HEK293 (cell line): ENCODE data around the gene GJC2.

Experiments
- CTCF ChIA-PET: fragments of 350-600 bp; formaldehyde crosslinking; extraction: SDS; loops from one replicate; lab custom pipeline; 2021; ENCODE audit warnings: antibody characterized with exemption; lab: Yijun Ruan, JAX
- POLR2A ChIA-PET: fragments of 300-600 bp; formaldehyde crosslinking; extraction: SDS; loops from one replicate; lab custom pipeline; 2020; ENCODE audit warnings: antibody characterized with exemption, inconsistent platforms; lab: Yijun Ruan, JAX
- H3K27ac ChIP-seq: fragments of 200-500 bp; sonication (Bioruptor generic); 2 replicates; pipeline ENCODE4 v1.5.1; 2014; ENCODE audit warnings: low read depth, low read length, control low read depth, inconsistent platforms; ENCODE audit errors: extremely low read depth
- H3K36me3 ChIP-seq, 2 experiments: fragments of 200-500 bp in 1 of 2; sonication (Bioruptor generic) in 1 of 2; 1 replicate in 1 of 2; 2 replicates in 1 of 2; pipeline ENCODE4 v1.5.1; 2014 to 2017; ENCODE audit warnings: inconsistent platforms in 2 of 2, low read length in 2 of 2; ENCODE audit not compliant: control insufficient read depth in 2 of 2, insufficient read depth in 1 of 2
- H3K4me1 ChIP-seq: fragments of 200-500 bp; sonication (Bioruptor generic); 2 replicates; pipeline ENCODE4 v1.5.1; 2014; ENCODE audit warnings: mild to moderate bottlenecking, low read length, inconsistent platforms; ENCODE audit not compliant: control insufficient read depth, insufficient read depth
- H3K4me3 ChIP-seq: 2 replicates; pipeline ENCODE4 v1.5.1; 2011; ENCODE audit warnings: low read depth, mild to moderate bottlenecking, control low read depth, low read length, moderate library complexity
- H3K9me3 ChIP-seq: fragments of 200-500 bp; sonication (Bioruptor generic); 2 replicates; pipeline ENCODE4 v1.5.1; 2014; ENCODE audit warnings: low read depth, low read length, inconsistent platforms; ENCODE audit not compliant: control insufficient read depth, insufficient read depth
- EGR2 ChIP-seq: fragments of 450-650 bp; formaldehyde crosslinking; IDR thresholded peaks from 2 replicates; pipeline ENCODE4 v1.5.1; 2016; ENCODE audit warnings: low read depth, missing biosample characterization, missing genetic modification characterization
- KLF1 ChIP-seq: fragments of 450-650 bp; formaldehyde crosslinking; IDR thresholded peaks from 2 replicates; pipeline ENCODE4 v1.5.1; 2016; ENCODE audit warnings: missing biosample characterization, missing genetic modification characterization
- MZF1 ChIP-seq: fragments of 450-650 bp; formaldehyde crosslinking; IDR thresholded peaks from 2 replicates; pipeline ENCODE4 v1.5.1; 2017; ENCODE audit warnings: missing biosample characterization, missing genetic modification characterization, borderline replicate concordance
- OSR2 ChIP-seq: fragments of 450-650 bp; formaldehyde crosslinking; IDR thresholded peaks from 2 replicates; pipeline ENCODE4 v1.5.1; 2016; ENCODE audit warnings: missing biosample characterization, missing genetic modification characterization
- SP7 ChIP-seq: fragments of 450-650 bp; formaldehyde crosslinking; IDR thresholded peaks from 2 replicates; pipeline ENCODE4 v1.5.1; 2016; ENCODE audit warnings: missing biosample characterization, missing genetic modification characterization
- YY1 ChIP-seq: fragments of 450-650 bp; formaldehyde crosslinking; IDR thresholded peaks from 2 replicates; pipeline ENCODE4 v1.5.1; 2018; ENCODE audit warnings: missing biosample characterization, missing genetic modification characterization
- ZBTB17 ChIP-seq: fragments of 450-650 bp; formaldehyde crosslinking; IDR thresholded peaks from 2 replicates; pipeline ENCODE4 v1.5.1; 2016; ENCODE audit warnings: missing biosample characterization, missing genetic modification characterization
- ZBTB48 ChIP-seq: fragments of 450-650 bp; formaldehyde crosslinking; IDR thresholded peaks from 2 replicates; pipeline ENCODE4 v1.5.1; 2016; ENCODE audit warnings: missing biosample characterization, missing genetic modification characterization
- ZFHX2 ChIP-seq: fragments of 450-650 bp; formaldehyde crosslinking; conservative IDR thresholded peaks from 2 replicates; pipeline ENCODE4 v1.5.1; 2016; ENCODE audit warnings: missing biosample characterization, missing genetic modification characterization
- ZNF132 ChIP-seq: fragments of 450-650 bp; formaldehyde crosslinking; IDR thresholded peaks from 2 replicates; pipeline ENCODE4 v1.5.1; 2017; ENCODE audit warnings: missing biosample characterization, missing genetic modification characterization, borderline replicate concordance
- ZNF16 ChIP-seq: fragments of 450-650 bp; formaldehyde crosslinking; IDR thresholded peaks from 2 replicates; pipeline ENCODE4 v1.5.1; 2016; ENCODE audit warnings: low read depth, missing biosample characterization, missing genetic modification characterization
- ZNF23 ChIP-seq: fragments of 450-650 bp; formaldehyde crosslinking; IDR thresholded peaks from 2 replicates; pipeline ENCODE4 v1.5.1; 2016; ENCODE audit warnings: missing biosample characterization, missing genetic modification characterization, borderline replicate concordance
- ZNF354C ChIP-seq: fragments of 450-650 bp; formaldehyde crosslinking; IDR thresholded peaks from 2 replicates; pipeline ENCODE4 v1.5.1; 2016; ENCODE audit warnings: missing biosample characterization, missing genetic modification characterization, low read depth, borderline replicate concordance
- ZNF366 ChIP-seq: fragments of 450-650 bp; formaldehyde crosslinking; conservative IDR thresholded peaks from 2 replicates; pipeline ENCODE4 v1.5.1; 2016; ENCODE audit warnings: missing biosample characterization, missing genetic modification characterization
- ZNF501 ChIP-seq: fragments of 450-650 bp; formaldehyde crosslinking; IDR thresholded peaks from 2 replicates; pipeline ENCODE4 v1.5.1; 2016; ENCODE audit warnings: missing biosample characterization, missing genetic modification characterization
- ZNF600 ChIP-seq: fragments of 450-650 bp; formaldehyde crosslinking; IDR thresholded peaks from 2 replicates; pipeline ENCODE4 v1.5.1; 2016; ENCODE audit warnings: missing biosample characterization, missing genetic modification characterization
- ZNF776 ChIP-seq: fragments of 450-650 bp; formaldehyde crosslinking; IDR thresholded peaks from 2 replicates; pipeline ENCODE4 v1.5.0; 2017; ENCODE audit warnings: missing biosample characterization, missing genetic modification characterization, borderline replicate concordance
- TF ChIP-seq, protein P1 (sequence below): fragments of 450-650 bp; formaldehyde crosslinking; IDR thresholded peaks from 2 replicates; pipeline ENCODE4 v1.5.1; 2016; ENCODE audit warnings: missing biosample characterization, missing genetic modification characterization
- TF ChIP-seq, protein P2 (sequence below): fragments of 450-650 bp; formaldehyde crosslinking; IDR thresholded peaks from 2 replicates; pipeline ENCODE4 v1.5.1; 2017; ENCODE audit warnings: missing biosample characterization, missing genetic modification characterization
- TF ChIP-seq, protein P3 (sequence below): fragments of 450-650 bp; formaldehyde crosslinking; optimal IDR thresholded peaks from 2 replicates; pipeline ENCODE3; 2016; ENCODE audit warnings: missing biosample characterization, mild to moderate bottlenecking, missing genetic modification characterization

GJC2 gene

DNA sequence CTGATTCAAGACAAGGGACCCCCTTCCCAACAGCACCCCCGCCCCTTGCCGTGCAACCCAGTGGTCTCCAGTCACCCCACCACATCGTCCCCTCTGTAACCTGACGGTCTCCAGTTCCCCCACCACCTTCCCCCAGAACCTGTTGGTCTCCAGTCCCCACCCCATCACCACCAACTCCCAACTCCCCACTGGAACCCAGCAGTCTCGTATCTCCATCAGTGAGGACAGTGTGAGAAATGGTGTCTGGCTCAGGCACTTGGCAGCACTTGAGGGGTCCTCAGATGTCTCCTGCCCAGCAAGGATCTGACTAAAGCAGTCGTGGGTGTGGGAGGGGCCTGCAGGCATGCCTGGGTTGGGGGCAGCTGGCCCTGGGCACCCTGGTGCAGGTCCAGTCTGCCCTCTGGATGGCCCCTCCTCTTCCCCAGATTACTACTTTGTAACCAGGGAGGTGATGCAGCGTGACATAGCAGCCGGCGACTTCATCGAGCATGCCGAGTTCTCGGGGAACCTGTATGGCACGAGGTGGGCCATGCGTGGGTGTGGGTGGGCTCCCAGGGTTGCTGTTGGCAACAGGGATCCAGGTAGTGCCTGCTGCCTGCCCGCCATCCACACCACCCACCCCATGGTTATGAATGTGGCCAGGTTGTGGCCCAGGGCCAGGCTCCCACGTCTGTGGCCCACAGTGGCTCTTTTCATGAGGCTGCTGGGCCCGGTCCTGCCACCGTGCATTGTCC, 3.1 kb upstream of the GJC2 start (continued):
- TF ChIP-seq, protein P1, sequence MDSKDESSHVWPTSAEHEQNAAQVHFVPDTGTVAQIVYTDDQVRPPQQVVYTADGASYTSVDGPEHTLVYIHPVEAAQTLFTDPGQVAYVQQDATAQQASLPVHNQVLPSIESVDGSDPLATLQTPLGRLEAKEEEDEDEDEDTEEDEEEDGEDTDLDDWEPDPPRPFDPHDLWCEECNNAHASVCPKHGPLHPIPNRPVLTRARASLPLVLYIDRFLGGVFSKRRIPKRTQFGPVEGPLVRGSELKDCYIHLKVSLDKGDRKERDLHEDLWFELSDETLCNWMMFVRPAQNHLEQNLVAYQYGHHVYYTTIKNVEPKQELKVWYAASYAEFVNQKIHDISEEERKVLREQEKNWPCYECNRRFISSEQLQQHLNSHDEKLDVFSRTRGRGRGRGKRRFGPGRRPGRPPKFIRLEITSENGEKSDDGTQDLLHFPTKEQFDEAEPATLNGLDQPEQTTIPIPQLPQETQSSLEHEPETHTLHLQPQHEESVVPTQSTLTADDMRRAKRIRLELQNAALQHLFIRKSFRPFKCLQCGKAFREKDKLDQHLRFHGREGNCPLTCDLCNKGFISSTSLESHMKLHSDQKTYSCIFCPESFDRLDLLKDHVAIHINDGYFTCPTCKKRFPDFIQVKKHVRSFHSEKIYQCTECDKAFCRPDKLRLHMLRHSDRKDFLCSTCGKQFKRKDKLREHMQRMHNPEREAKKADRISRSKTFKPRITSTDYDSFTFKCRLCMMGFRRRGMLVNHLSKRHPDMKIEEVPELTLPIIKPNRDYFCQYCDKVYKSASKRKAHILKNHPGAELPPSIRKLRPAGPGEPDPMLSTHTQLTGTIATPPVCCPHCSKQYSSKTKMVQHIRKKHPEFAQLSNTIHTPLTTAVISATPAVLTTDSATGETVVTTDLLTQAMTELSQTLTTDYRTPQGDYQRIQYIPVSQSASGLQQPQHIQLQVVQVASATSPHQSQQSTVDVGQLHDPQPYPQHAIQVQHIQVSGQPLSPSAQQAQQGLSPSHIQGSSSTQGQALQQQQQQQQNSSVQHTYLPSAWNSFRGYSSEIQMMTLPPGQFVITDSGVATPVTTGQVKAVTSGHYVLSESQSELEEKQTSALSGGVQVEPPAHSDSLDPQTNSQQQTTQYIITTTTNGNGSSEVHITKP (tag by site-specific recombination) = no peak
- TF ChIP-seq YY1 (tag by site-specific recombination) (no peak), SP7 (tag by site-specific recombination) (no peak), OSR2 (tag by site-specific recombination) (no peak), ZNF501 (tag by site-specific recombination) (no peak), ZNF23 (tag by site-specific recombination) (no peak), ZBTB17 (no peak), ZNF366 (tag by site-specific recombination) (no peak), ZNF16 (tag by site-specific recombination) (no peak), ZBTB48 (tag by site-specific recombination) (no peak), MZF1 (tag by site-specific recombination) (no peak), ZNF354C (no peak)
- TF ChIP-seq, protein P2, sequence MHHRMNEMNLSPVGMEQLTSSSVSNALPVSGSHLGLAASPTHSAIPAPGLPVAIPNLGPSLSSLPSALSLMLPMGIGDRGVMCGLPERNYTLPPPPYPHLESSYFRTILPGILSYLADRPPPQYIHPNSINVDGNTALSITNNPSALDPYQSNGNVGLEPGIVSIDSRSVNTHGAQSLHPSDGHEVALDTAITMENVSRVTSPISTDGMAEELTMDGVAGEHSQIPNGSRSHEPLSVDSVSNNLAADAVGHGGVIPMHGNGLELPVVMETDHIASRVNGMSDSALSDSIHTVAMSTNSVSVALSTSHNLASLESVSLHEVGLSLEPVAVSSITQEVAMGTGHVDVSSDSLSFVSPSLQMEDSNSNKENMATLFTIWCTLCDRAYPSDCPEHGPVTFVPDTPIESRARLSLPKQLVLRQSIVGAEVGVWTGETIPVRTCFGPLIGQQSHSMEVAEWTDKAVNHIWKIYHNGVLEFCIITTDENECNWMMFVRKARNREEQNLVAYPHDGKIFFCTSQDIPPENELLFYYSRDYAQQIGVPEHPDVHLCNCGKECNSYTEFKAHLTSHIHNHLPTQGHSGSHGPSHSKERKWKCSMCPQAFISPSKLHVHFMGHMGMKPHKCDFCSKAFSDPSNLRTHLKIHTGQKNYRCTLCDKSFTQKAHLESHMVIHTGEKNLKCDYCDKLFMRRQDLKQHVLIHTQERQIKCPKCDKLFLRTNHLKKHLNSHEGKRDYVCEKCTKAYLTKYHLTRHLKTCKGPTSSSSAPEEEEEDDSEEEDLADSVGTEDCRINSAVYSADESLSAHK (tag by site-specific recombination) = no peak
- TF ChIP-seq, all 188 proteins: peak for 0

DNA sequence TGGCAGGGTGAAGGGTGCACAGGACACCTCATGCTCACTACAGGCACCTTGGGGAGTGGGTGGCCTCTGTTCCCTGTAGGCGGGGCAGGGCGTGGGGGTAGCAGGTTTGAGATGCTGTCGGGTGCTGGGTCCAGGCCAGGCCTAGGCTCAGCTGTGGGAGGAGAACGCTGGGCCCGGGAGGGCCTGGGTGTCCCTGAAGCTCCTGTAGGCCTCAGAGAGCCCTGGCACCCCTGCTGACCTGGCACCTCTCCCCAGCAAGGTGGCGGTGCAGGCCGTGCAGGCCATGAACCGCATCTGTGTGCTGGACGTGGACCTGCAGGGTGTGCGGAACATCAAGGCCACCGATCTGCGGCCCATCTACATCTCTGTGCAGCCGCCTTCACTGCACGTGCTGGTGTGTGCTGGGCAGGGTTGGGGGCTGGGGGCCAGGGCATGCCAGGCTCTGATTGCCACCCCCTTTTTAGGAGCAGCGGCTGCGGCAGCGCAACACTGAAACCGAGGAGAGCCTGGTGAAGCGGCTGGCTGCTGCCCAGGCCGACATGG, 2.5 kb upstream of the GJC2 start:
- TF ChIP-seq KLF1 (tag by site-specific recombination) = peak; percentile 60
- TF ChIP-seq ZNF600 (tag by site-specific recombination) = peak; percentile 54
- TF ChIP-seq, protein P3, sequence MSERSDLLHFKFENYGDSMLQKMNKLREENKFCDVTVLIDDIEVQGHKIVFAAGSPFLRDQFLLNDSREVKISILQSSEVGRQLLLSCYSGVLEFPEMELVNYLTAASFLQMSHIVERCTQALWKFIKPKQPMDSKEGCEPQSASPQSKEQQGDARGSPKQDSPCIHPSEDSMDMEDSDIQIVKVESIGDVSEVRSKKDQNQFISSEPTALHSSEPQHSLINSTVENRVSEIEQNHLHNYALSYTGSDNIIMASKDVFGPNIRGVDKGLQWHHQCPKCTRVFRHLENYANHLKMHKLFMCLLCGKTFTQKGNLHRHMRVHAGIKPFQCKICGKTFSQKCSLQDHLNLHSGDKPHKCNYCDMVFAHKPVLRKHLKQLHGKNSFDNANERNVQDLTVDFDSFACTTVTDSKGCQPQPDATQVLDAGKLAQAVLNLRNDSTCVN (tag by site-specific recombination) = peak; percentile 13
- no peak for TF ChIP-seq ZNF776 (tag by site-specific recombination)
- peak; percentile 87 for TF ChIP-seq EGR2 (tag by site-specific recombination)
- TF ChIP-seq ZNF132 = no peak
- TF ChIP-seq ZFHX2 = peak; percentile 84
- ChIA-PET CTCF (no interaction called here), POLR2A (no interaction called here)
- Histone ChIP-seq H3K9me3 (no peaks in the 10 kb centered on the region), H3K36me3 (peaks cover 0 to 45% of the 10 kb centered on the region in 2 experiments; a peak in 1 of 3 replicates), H3K4me3 (no peak overlapping the region), H3K27ac (no peak overlapping the region), H3K4me1 (no peaks in the 10 kb centered on the region)
